ENCODE results near the gene TIAM1. TPM values are rescaled to one million over a fixed set of nuclear protein-coding genes. Genes with fewer than 3 reads are reported as not detected.

The TIAM1 gene
- total and polyA plus RNA-seq, 7 donors, result 0.21 to 1.7 (median 0.75) TPM

- intact Hi-C loops (cut with DNase I), result no loop called here
- Histone ChIP-seq H3K4me3 (no peak overlapping the region), H3K9me3 (peaks cover 7% of the 10 kb centered on the region), H3K27ac (no peak overlapping the region), H3K27me3 (ENCODE audit: insufficient read depth in 3 of 3, low read length in 2 of 3) (no peaks in the 10 kb centered on the region), H3K36me3 (ENCODE audit: insufficient read depth in 1 of 2, low read depth in 1 of 2) (no peaks in the 10 kb centered on the region), H3K4me1 (no peaks in the 10 kb centered on the region)
- WGBS, 3 donors, result 94 to 98% (median 96%) methylated on average over 8 of the region's 8 CpGs
- no peak for TF ChIP-seq CTCF (IDR thresholded peaks at IDR 0.05)
- ATAC-seq (no peak), DNase-seq (no peak)
Observed at GRCh38 chr21:31358158-31358557, 14.1 kb upstream of the TIAM1 start.

GRCh38 chr21:31356440-31356839, 12.4 kb upstream of the TIAM1 start:
- no peak for DNase-seq
- 90 to 92% (median 90%) methylated on average over 4 of the region's 4 CpGs for WGBS, 3 donors
- intact Hi-C loops (cut with DNase I), result no loop called here
- H3K9me3 ChIP-seq, result peaks cover 7% of the 10 kb centered on the region
- H3K4me3 ChIP-seq, result no peak overlapping the region
- H3K27ac ChIP-seq, result no peak overlapping the region
- no peak for ATAC-seq
- no peaks in the 10 kb centered on the region for H3K4me1 ChIP-seq
- H3K27me3 ChIP-seq (ENCODE audit: insufficient read depth in 3 of 3, low read length in 2 of 3), result no peaks in the 10 kb centered on the region
- H3K36me3 ChIP-seq (ENCODE audit: insufficient read depth in 1 of 2, low read depth in 1 of 2), result no peaks in the 10 kb centered on the region
- no peak for TF ChIP-seq CTCF (IDR thresholded peaks at IDR 0.05)

- intact Hi-C loops (cut with DNase I), result no loop called here
- TF ChIP-seq CTCF (IDR thresholded peaks at IDR 0.05), result no peak
- Histone ChIP-seq H3K27me3 (ENCODE audit: insufficient read depth in 3 of 3, low read length in 2 of 3) (no peaks in the 10 kb centered on the region), H3K4me3 (no peak overlapping the region), H3K9me3 (no peaks in the 10 kb centered on the region), H3K27ac (no peak overlapping the region), H3K4me1 (no peaks in the 10 kb centered on the region), H3K36me3 (ENCODE audit: insufficient read depth in 1 of 2, low read depth in 1 of 2) (no peaks in the 10 kb centered on the region)
- ATAC-seq (no peak), DNase-seq (peak in 1 of 2 donors; percentile 17)
- 57 to 67% (median 58%) methylated on average over 10 of the region's 10 CpGs for WGBS, 3 donors
Observed at GRCh38 chr21:31354604-31355443, 10.8 kb upstream of the TIAM1 start.

GRCh38 chr21:31354122-31354521, 10.1 kb upstream of the TIAM1 start:
- H3K27me3 ChIP-seq (ENCODE audit: insufficient read depth in 3 of 3, low read length in 2 of 3), result no peaks in the 10 kb centered on the region
- WGBS, 3 donors, result 81 to 86% (median 85%) methylated on average over 4 of the region's 4 CpGs
- H3K27ac ChIP-seq, result no peak overlapping the region
- H3K36me3 ChIP-seq (ENCODE audit: insufficient read depth in 1 of 2, low read depth in 1 of 2), result no peaks in the 10 kb centered on the region
- ATAC-seq (no peak), DNase-seq (no peak)
- no peaks in the 10 kb centered on the region for H3K4me1 ChIP-seq
- no peaks in the 10 kb centered on the region for H3K9me3 ChIP-seq
- H3K4me3 ChIP-seq, result no peak overlapping the region
- intact Hi-C loops (cut with DNase I), result no loop called here
- no peak for TF ChIP-seq CTCF (IDR thresholded peaks at IDR 0.05)

GRCh38 chr21:31352836-31353235, 8.8 kb upstream of the TIAM1 start:
- 35 to 73% (median 58%) methylated on average over 2 of the region's 2 CpGs for WGBS, 3 donors
- Histone ChIP-seq H3K4me1 (no peaks in the 10 kb centered on the region), H3K36me3 (ENCODE audit: insufficient read depth in 1 of 2, low read depth in 1 of 2) (no peaks in the 10 kb centered on the region), H3K27me3 (ENCODE audit: insufficient read depth in 3 of 3, low read length in 2 of 3) (no peaks in the 10 kb centered on the region), H3K4me3 (no peak overlapping the region), H3K9me3 (no peaks in the 10 kb centered on the region), H3K27ac (no peak overlapping the region)
- ATAC-seq, result no peak
- intact Hi-C loops (cut with DNase I), result no loop called here
- no peak for TF ChIP-seq CTCF (IDR thresholded peaks at IDR 0.05)
- DNase-seq, result no peak

Measured in psoas muscle (tissue), 8 donors.